NT2/D1 (cell line): ENCODE measurements around the gene AOAH.

ENCODE experiments used
- DNase-seq: peaks from one replicate; pipeline ENCODE4 v3.0.0-alpha.2; 2011; ENCODE audit warnings: low read depth, low spot score
- H3K27me3 ChIP-seq: 2 replicates; pipeline ENCODE4 v1.6.0; 2011; ENCODE audit warnings: mild to moderate bottlenecking; ENCODE audit not compliant: insufficient read length, insufficient read depth
- H3K36me3 ChIP-seq: 2 replicates; pipeline ENCODE4 v1.6.1; 2011; ENCODE audit warnings: mild to moderate bottlenecking, low read length, mixed read lengths; ENCODE audit not compliant: insufficient read depth, insufficient read length
- H3K4me1 ChIP-seq: 2 replicates; pipeline ENCODE4 v1.5.1; 2011; ENCODE audit not compliant: insufficient read depth, insufficient read length
- H3K4me3 ChIP-seq: 2 replicates; pipeline ENCODE4 v1.5.1; 2011; ENCODE audit warnings: low read depth; ENCODE audit not compliant: insufficient read length
- H3K9ac ChIP-seq: 2 replicates; pipeline ENCODE4 v1.6.0; 2011; ENCODE audit warnings: low read depth; ENCODE audit not compliant: insufficient read length
- H3K9me3 ChIP-seq: 2 replicates; pipeline ENCODE4 v1.5.1; 2011; ENCODE audit warnings: mild to moderate bottlenecking, low read length; ENCODE audit not compliant: insufficient read depth
- SUZ12 ChIP-seq: IDR thresholded peaks from 2 replicates; pipeline ENCODE4 v1.6.1; 2011; ENCODE audit not compliant: insufficient read length, insufficient read depth; ENCODE audit errors: extremely low read depth
- YY1 ChIP-seq: IDR thresholded peaks from 2 replicates; pipeline ENCODE4 v1.6.1; 2011; ENCODE audit not compliant: insufficient read length, insufficient read depth
- ZNF274 ChIP-seq: IDR thresholded peaks from 2 replicates; pipeline ENCODE4 v1.6.1; 2011; ENCODE audit warnings: mild to moderate bottlenecking, low read depth, low read length

AOAH gene

DNA sequence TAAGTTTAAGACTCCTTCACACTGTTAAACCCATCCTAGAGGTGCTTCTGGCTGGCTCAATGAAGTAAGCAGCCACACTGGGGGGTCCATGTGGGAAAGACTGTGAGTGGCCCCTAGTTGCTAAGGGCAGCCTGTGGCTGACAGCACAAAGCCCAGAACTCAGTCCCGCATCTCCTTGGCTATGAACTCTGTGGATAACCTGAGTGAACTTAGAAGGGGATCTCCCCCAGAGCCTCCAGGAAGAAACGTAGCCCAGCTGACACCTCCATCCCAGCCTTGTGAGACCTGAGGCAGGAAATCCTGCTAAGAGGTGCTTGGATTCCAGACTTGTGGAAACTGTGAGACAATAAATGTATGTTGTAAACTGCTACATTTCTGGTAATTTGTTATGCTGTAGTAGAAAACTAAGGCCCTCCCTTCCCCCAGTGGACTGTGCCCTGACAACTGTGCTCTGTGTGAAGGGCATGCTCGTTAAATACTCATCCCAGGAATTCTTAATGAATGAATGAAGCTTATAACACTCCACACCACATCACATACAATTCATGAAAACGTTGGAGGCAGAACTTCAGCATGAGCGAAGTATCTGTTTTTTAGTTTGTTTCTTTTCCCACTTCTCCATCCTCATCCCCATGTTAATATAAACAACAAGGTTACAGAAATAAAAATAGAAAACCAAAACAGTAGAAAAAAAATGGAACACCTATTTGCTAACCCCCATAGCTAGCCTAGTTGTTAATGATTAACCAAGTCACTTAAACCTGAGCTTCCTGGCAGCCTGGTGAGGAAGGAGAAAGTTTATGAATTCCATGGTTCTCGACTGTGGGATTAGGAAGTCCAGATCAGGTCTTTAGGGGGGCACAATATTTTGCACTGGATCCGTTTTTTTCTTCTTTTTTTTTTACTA, 36.8 kb upstream of the AOAH start:
- Histone ChIP-seq H3K27me3 (no peaks in the 10 kb centered on the region), H3K9ac (no peak overlapping the region), H3K4me3 (no peak overlapping the region), H3K4me1 (peaks cover 5% of the 10 kb centered on the region), H3K36me3 (no peaks in the 10 kb centered on the region), H3K9me3 (peaks cover 9% of the 10 kb centered on the region; the same call in 1 of the 2 replicates)
- no peak for DNase-seq
- TF ChIP-seq ZNF274 (no peak), YY1 (no peak), SUZ12 (no peak)

GRCh38 chr7:36758879-36759278, 34.6 kb upstream of the AOAH start:
- Histone ChIP-seq H3K4me1 (peaks cover 5% of the 10 kb centered on the region), H3K4me3 (no peak overlapping the region), H3K9me3 (no peaks in the 10 kb centered on the region; the same call in 1 of the 2 replicates), H3K27me3 (no peaks in the 10 kb centered on the region), H3K9ac (no peak overlapping the region), H3K36me3 (no peaks in the 10 kb centered on the region)
- DNase-seq: no peak
- no peak for TF ChIP-seq SUZ12
- TF ChIP-seq YY1: no peak
- no peak for TF ChIP-seq ZNF274

- Histone ChIP-seq H3K9me3 (no peaks in the 10 kb centered on the region), H3K27me3 (no peaks in the 10 kb centered on the region), H3K4me3 (no peak overlapping the region), H3K9ac (no peak overlapping the region), H3K36me3 (no peaks in the 10 kb centered on the region), H3K4me1 (no peaks in the 10 kb centered on the region)
- DNase-seq: no peak
- TF ChIP-seq ZNF274: no peak
- no peak for TF ChIP-seq SUZ12
- no peak for TF ChIP-seq YY1
Measured at GRCh38 chr7:36755484-36755883, 31.2 kb upstream of the AOAH start.

DNA sequence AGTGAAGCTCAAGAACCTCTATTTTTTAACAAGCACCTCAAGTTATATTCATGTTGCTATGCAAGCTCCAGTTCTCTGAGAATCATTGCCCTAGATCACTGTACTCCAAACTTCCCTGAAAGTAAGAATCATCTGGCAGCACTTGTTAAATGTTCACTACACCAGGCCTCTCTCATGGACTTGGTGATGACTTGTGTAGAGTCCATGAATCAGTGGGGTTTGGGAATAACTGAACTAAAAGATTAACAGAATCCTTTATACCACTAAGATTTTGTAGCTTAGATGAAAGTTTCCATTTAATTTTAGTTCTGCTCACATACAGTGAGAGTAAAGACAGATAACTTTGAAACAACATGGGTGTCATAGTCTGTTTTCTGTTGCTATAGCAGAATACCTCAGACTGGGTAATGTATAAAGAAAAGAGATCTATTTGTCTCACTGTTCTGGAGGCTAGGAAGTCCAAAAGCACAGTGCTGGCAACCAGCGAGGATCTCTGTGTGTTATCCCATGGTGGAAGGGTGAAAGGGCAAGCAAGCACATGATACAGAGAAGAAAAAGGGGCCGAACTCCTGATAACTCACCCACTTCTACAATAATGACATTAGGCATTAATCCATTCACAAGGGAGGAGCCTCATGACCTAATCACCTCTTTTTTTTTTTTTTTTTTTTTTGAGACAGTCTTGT, 27.9 kb upstream of the AOAH start:
- Histone ChIP-seq H3K4me3 (no peak overlapping the region), H3K4me1 (no peaks in the 10 kb centered on the region)

DNA sequence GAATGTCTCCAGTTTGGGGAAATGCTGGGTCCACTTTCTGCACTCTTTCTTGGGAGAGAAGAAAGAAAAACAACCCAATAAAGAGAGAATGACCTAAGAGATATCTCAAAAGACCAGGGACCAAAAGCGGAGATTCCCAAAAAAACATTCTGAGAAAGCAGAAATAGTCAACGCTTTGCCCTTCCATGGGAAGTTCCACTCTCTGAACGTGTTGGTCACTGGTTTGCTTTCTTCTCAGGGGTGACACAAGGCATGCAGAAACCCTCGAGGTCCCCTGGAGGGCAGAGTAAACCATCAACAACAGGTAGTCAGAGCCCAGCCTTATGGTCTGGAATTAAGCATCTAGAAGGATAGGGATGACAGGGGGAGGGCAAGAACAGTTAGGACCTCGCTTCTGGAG, 26.2 kb upstream of the AOAH start:
- DNase-seq: no peak
- H3K9me3 ChIP-seq: no peaks in the 10 kb centered on the region
- no peak overlapping the region for H3K4me3 ChIP-seq
- no peaks in the 10 kb centered on the region for H3K36me3 ChIP-seq
- H3K9ac ChIP-seq: no peak overlapping the region
- TF ChIP-seq ZNF274 (no peak), SUZ12 (no peak), YY1 (no peak)
- H3K4me1 ChIP-seq: peaks cover 2% of the 10 kb centered on the region
- no peaks in the 10 kb centered on the region for H3K27me3 ChIP-seq

More for the DNA sequence above, 27.9 kb upstream of the AOAH start:
- TF ChIP-seq YY1 (no peak), SUZ12 (no peak), ZNF274 (no peak)
- Histone ChIP-seq H3K36me3 (no peaks in the 10 kb centered on the region), H3K9ac (no peak overlapping the region), H3K27me3 (no peaks in the 10 kb centered on the region), H3K9me3 (no peaks in the 10 kb centered on the region)
- no peak for DNase-seq

- Histone ChIP-seq H3K27me3 (no peaks in the 10 kb centered on the region), H3K9ac (no peak overlapping the region), H3K4me3 (no peak overlapping the region), H3K4me1 (peaks cover 2% of the 10 kb centered on the region), H3K9me3 (no peaks in the 10 kb centered on the region), H3K36me3 (no peaks in the 10 kb centered on the region)
- TF ChIP-seq ZNF274 (no peak), YY1 (no peak), SUZ12 (no peak)
- DNase-seq: no peak
Measured at GRCh38 chr7:36749282-36749960, 25.1 kb upstream of the AOAH start.
